Progenitor cell of endocrine pancreas (in vitro differentiated cells): ENCODE results near the gene NDUFAF7. TPM values are rescaled to one million over a fixed set of nuclear protein-coding genes. Genes with fewer than 3 reads are reported as not detected.

ENCODE experiments used
- total RNA-seq: library from RNA; stranded (reverse); gene quantifications from 2 replicates; pipeline ENCODE4 v1.2.1, GENCODE V29; 2021

The NDUFAF7 gene
- total RNA-seq, 1 donor from 2014 or later: 27.6 TPM

Other genes with a start within 250 kb of the NDUFAF7 start
- 22.0 and 22.2 TPM in 2 replicates for gene HEATR5B, start 147.3 kb upstream of the NDUFAF7 start, total RNA-seq
- gene GPATCH11, start 147.1 kb upstream of the NDUFAF7 start, total RNA-seq: 4.3 and 4.4 TPM in 2 replicates
- 34.7 and 36.5 TPM in 2 replicates for gene EIF2AK2, start 74.7 kb upstream of the NDUFAF7 start, total RNA-seq
- not detected in 2 replicates for gene SULT6B1, start 43.0 kb upstream of the NDUFAF7 start, total RNA-seq
- 0.84 and 1.0 TPM in 2 replicates for gene CEBPZOS, start 35.2 kb upstream of the NDUFAF7 start, total RNA-seq
- 48.4 and 49.0 TPM in 2 replicates for gene CEBPZ, start 62 bp upstream of the NDUFAF7 start, total RNA-seq
- gene PRKD3, start 93.2 kb downstream of the NDUFAF7 start, total RNA-seq: 56.6 and 56.7 TPM in 2 replicates
- gene QPCT, start 113.0 kb downstream of the NDUFAF7 start, total RNA-seq: 2.7 TPM in 2 replicates